Measurements from ENCODE around the gene ACP6.

ACP6 gene

GRCh38 chr1:147630447-147630846 lies 39.9 kb downstream of the ACP6 start:
- no peaks in the 10 kb centered on the region for H3K79me2 ChIP-seq (ENCODE audit: insufficient read depth, low read length)
- H3K4me2 ChIP-seq (ENCODE audit: insufficient read depth, low read length): no peak overlapping the region
- no peaks in the 10 kb centered on the region for H3K4me1 ChIP-seq (ENCODE audit: insufficient read depth, low read length)
- ATAC-seq (ENCODE audit: insufficient read depth, low read depth) (no peak), DNase-seq (no peak)
- H4K20me1 ChIP-seq (ENCODE audit: insufficient read depth, low read length): no peaks in the 10 kb centered on the region
- H3K9me3 ChIP-seq (ENCODE audit: insufficient read depth, low read length, severe bottlenecking): no peaks in the 10 kb centered on the region
- TF ChIP-seq CTCF (IDR thresholded peaks at IDR 0.05; ENCODE audit: borderline replicate concordance, extremely low read depth, low read length, poor library complexity, severe bottlenecking) (no peak), EZH2 (IDR thresholded peaks at IDR 0.05; ENCODE audit: borderline replicate concordance, low read depth, low read length, severe bottlenecking) (no peak)
- H3K27me3 ChIP-seq (ENCODE audit: insufficient read depth, low read length, poor library complexity): no peaks in the 10 kb centered on the region
- H3K4me3 ChIP-seq (ENCODE audit: low read depth in 1 of 2, low read length in 2 of 2): no peak overlapping the region
- no peak overlapping the region for H3K9ac ChIP-seq (ENCODE audit: low read depth, low read length)
- H3K36me3 ChIP-seq (ENCODE audit: insufficient read depth, low read length): no peaks in the 10 kb centered on the region
- H2AFZ ChIP-seq (ENCODE audit: low read depth, low read length): no peak overlapping the region
- H3K27ac ChIP-seq (ENCODE audit: low read length): no peak overlapping the region

GRCh38 chr1:147630022-147630421 lies 40.3 kb downstream of the ACP6 start:
- Histone ChIP-seq H3K4me2 (ENCODE audit: insufficient read depth, low read length) (no peak overlapping the region), H3K9ac (ENCODE audit: low read depth, low read length) (no peak overlapping the region), H3K36me3 (ENCODE audit: insufficient read depth, low read length) (no peaks in the 10 kb centered on the region), H3K27me3 (ENCODE audit: insufficient read depth, low read length, poor library complexity) (no peaks in the 10 kb centered on the region), H3K4me3 (ENCODE audit: low read depth in 1 of 2, low read length in 2 of 2) (no peak overlapping the region), H3K27ac (ENCODE audit: low read length) (no peak overlapping the region), H2AFZ (ENCODE audit: low read depth, low read length) (no peak overlapping the region), H3K79me2 (ENCODE audit: insufficient read depth, low read length) (no peaks in the 10 kb centered on the region), H3K9me3 (ENCODE audit: insufficient read depth, low read length, severe bottlenecking) (no peaks in the 10 kb centered on the region), H3K4me1 (ENCODE audit: insufficient read depth, low read length) (no peaks in the 10 kb centered on the region), H4K20me1 (ENCODE audit: insufficient read depth, low read length) (no peaks in the 10 kb centered on the region)
- ATAC-seq (ENCODE audit: insufficient read depth, low read depth): no peak
- TF ChIP-seq CTCF (IDR thresholded peaks at IDR 0.05; ENCODE audit: borderline replicate concordance, extremely low read depth, low read length, poor library complexity, severe bottlenecking) (no peak), EZH2 (IDR thresholded peaks at IDR 0.05; ENCODE audit: borderline replicate concordance, low read depth, low read length, severe bottlenecking) (no peak)
- no peak for DNase-seq

- Histone ChIP-seq H3K4me1 (ENCODE audit: insufficient read depth, low read length) (no peaks in the 10 kb centered on the region), H3K9ac (ENCODE audit: low read depth, low read length) (no peak overlapping the region), H3K36me3 (ENCODE audit: insufficient read depth, low read length) (peaks cover 10% of the 10 kb centered on the region), H3K27me3 (ENCODE audit: insufficient read depth, low read length, poor library complexity) (no peaks in the 10 kb centered on the region), H4K20me1 (ENCODE audit: insufficient read depth, low read length) (no peaks in the 10 kb centered on the region), H3K4me2 (ENCODE audit: insufficient read depth, low read length) (no peak overlapping the region), H3K27ac (ENCODE audit: low read length) (no peak overlapping the region), H3K4me3 (ENCODE audit: low read depth in 1 of 2, low read length in 2 of 2) (no peak overlapping the region), H3K9me3 (ENCODE audit: insufficient read depth, low read length, severe bottlenecking) (no peaks in the 10 kb centered on the region), H3K79me2 (ENCODE audit: insufficient read depth, low read length) (no peaks in the 10 kb centered on the region), H2AFZ (ENCODE audit: low read depth, low read length) (no peak overlapping the region)
- ATAC-seq (ENCODE audit: insufficient read depth, low read depth) (no peak), DNase-seq (no peak)
- TF ChIP-seq CTCF (IDR thresholded peaks at IDR 0.05; ENCODE audit: borderline replicate concordance, extremely low read depth, low read length, poor library complexity, severe bottlenecking) (no peak), EZH2 (IDR thresholded peaks at IDR 0.05; ENCODE audit: borderline replicate concordance, low read depth, low read length, severe bottlenecking) (no peak)
These were observed 41.9 kb downstream of the ACP6 start for GRCh38 chr1:147628441-147628840.

Measured in DND-41 (cell line).